HEK293 (cell line): ENCODE results near the gene PRR27.

Experiments
- KLF1 ChIP-seq: fragments of 450-650 bp; formaldehyde crosslinking; IDR thresholded peaks from 2 replicates; pipeline ENCODE4 v1.5.1; 2016; ENCODE audit warnings: missing biosample characterization, missing genetic modification characterization
- KLF16 ChIP-seq: fragments of 450-650 bp; formaldehyde crosslinking; IDR thresholded peaks from 2 replicates; pipeline ENCODE4 v1.5.1; 2017; ENCODE audit warnings: missing biosample characterization, missing genetic modification characterization
- MZF1 ChIP-seq: fragments of 450-650 bp; formaldehyde crosslinking; IDR thresholded peaks from 2 replicates; pipeline ENCODE4 v1.5.1; 2017; ENCODE audit warnings: missing biosample characterization, missing genetic modification characterization, borderline replicate concordance
- OSR2 ChIP-seq: fragments of 450-650 bp; formaldehyde crosslinking; IDR thresholded peaks from 2 replicates; pipeline ENCODE4 v1.5.1; 2016; ENCODE audit warnings: missing biosample characterization, missing genetic modification characterization
- ZBTB11 ChIP-seq: fragments of 450-650 bp; formaldehyde crosslinking; conservative IDR thresholded peaks from 2 replicates; pipeline ENCODE4 v1.5.1; 2016; ENCODE audit warnings: low read depth, missing biosample characterization, missing genetic modification characterization
- ZBTB20 ChIP-seq: fragments of 450-650 bp; formaldehyde crosslinking; IDR thresholded peaks from 2 replicates; pipeline ENCODE4 v1.5.1; 2016; ENCODE audit warnings: missing biosample characterization, missing genetic modification characterization
- ZIC2 ChIP-seq: fragments of 450-650 bp; formaldehyde crosslinking; IDR thresholded peaks from 2 replicates; pipeline ENCODE4 v1.5.1; 2016; ENCODE audit warnings: missing biosample characterization, missing genetic modification characterization
- ZNF133 ChIP-seq: fragments of 450-650 bp; formaldehyde crosslinking; IDR thresholded peaks from 2 replicates; pipeline ENCODE4 v1.5.1; 2016; ENCODE audit warnings: missing biosample characterization, missing genetic modification characterization
- ZNF184 ChIP-seq: fragments of 450-650 bp; IDR thresholded peaks from 2 replicates; pipeline ENCODE4 v1.5.1; 2018; ENCODE audit warnings: missing biosample characterization, mild to moderate bottlenecking, missing genetic modification characterization
- ZNF350 ChIP-seq: fragments of 450-650 bp; formaldehyde crosslinking; IDR thresholded peaks from 2 replicates; pipeline ENCODE4 v1.5.0; 2017; ENCODE audit warnings: missing biosample characterization, mild to moderate bottlenecking, missing genetic modification characterization
- ZNF394 ChIP-seq: fragments of 450-650 bp; formaldehyde crosslinking; IDR thresholded peaks from 2 replicates; pipeline ENCODE4 v1.5.1; 2016; ENCODE audit warnings: missing biosample characterization, missing genetic modification characterization, mild to moderate bottlenecking, moderate library complexity, borderline replicate concordance
- ZNF416 ChIP-seq: fragments of 450-650 bp; formaldehyde crosslinking; IDR thresholded peaks from 2 replicates; pipeline ENCODE4 v1.5.1; 2016; ENCODE audit warnings: missing biosample characterization, missing genetic modification characterization
- ZNF433 ChIP-seq: fragments of 450-650 bp; formaldehyde crosslinking; IDR thresholded peaks from 2 replicates; pipeline ENCODE4 v1.5.1; 2016; ENCODE audit warnings: missing biosample characterization, missing genetic modification characterization, low read depth
- ZNF449 ChIP-seq: fragments of 450-650 bp; formaldehyde crosslinking; IDR thresholded peaks from 2 replicates; pipeline ENCODE4 v1.5.1; 2017; ENCODE audit warnings: missing biosample characterization, mild to moderate bottlenecking, missing genetic modification characterization, moderate library complexity
- ZNF473 ChIP-seq: fragments of 450-650 bp; formaldehyde crosslinking; IDR thresholded peaks from 2 replicates; pipeline ENCODE4 v1.5.1; 2017; ENCODE audit warnings: missing biosample characterization, missing genetic modification characterization
- ZNF501 ChIP-seq: fragments of 450-650 bp; formaldehyde crosslinking; IDR thresholded peaks from 2 replicates; pipeline ENCODE4 v1.5.1; 2016; ENCODE audit warnings: missing biosample characterization, missing genetic modification characterization
- ZNF623 ChIP-seq: fragments of 450-650 bp; formaldehyde crosslinking; IDR thresholded peaks from 2 replicates; pipeline ENCODE4 v1.5.1; 2016; ENCODE audit warnings: missing biosample characterization, missing genetic modification characterization
- ZNF654 ChIP-seq: fragments of 450-650 bp; formaldehyde crosslinking; IDR thresholded peaks from 2 replicates; pipeline ENCODE4 v1.5.1; 2016; ENCODE audit warnings: low read depth, missing biosample characterization, missing genetic modification characterization
- ZNF677 ChIP-seq: fragments of 450-650 bp; IDR thresholded peaks from 2 replicates; pipeline ENCODE4 v1.5.0; 2018; ENCODE audit warnings: missing biosample characterization, mild to moderate bottlenecking, missing genetic modification characterization, moderate library complexity
- ZXDB ChIP-seq: fragments of 450-650 bp; formaldehyde crosslinking; IDR thresholded peaks from 2 replicates; pipeline ENCODE4 v1.5.1; 2016; ENCODE audit warnings: missing biosample characterization, missing genetic modification characterization
- TF ChIP-seq, protein P1 (sequence below): fragments of 450-650 bp; IDR thresholded peaks from 2 replicates; pipeline ENCODE4 v1.5.1; 2018; ENCODE audit warnings: missing biosample characterization, missing genetic modification characterization
- TF ChIP-seq, protein P2 (sequence below): fragments of 450-650 bp; formaldehyde crosslinking; IDR thresholded peaks from 2 replicates; pipeline ENCODE4 v1.5.1; 2016; ENCODE audit warnings: missing biosample characterization, missing genetic modification characterization
- TF ChIP-seq, protein P3 (sequence below): fragments of 450-650 bp; formaldehyde crosslinking; IDR thresholded peaks from 2 replicates; pipeline ENCODE4 v1.5.1; 2016; ENCODE audit warnings: missing biosample characterization, missing genetic modification characterization, borderline replicate concordance

Gene PRR27

GRCh38 chr4:70152088-70152487, 1.9 kb upstream of the PRR27 start (continued):
- TF ChIP-seq ZIC2 (tag by site-specific recombination) (no peak), OSR2 (tag by site-specific recombination) (no peak), ZBTB20 (tag by site-specific recombination) (no peak), ZNF473 (tag by site-specific recombination) (no peak), ZXDB (tag by site-specific recombination) (no peak), ZNF623 (tag by site-specific recombination) (peak; percentile 63), ZNF350 (tag by site-specific recombination) (no peak), KLF1 (tag by site-specific recombination) (no peak), KLF16 (tag by site-specific recombination) (no peak), ZNF394 (tag by site-specific recombination) (peak; percentile 78; the same call in 1 of the 2 replicates), ZBTB11 (tag by site-specific recombination) (peak; percentile 60), ZNF677 (tag by site-specific recombination) (no peak), ZNF433 (tag by site-specific recombination) (0 out of 2 replicates have a peak, but pooled peaks have one; percentile 48), ZNF184 (tag by site-specific recombination) (no peak), MZF1 (no peak), ZNF133 (tag by site-specific recombination) (no peak), ZNF654 (peak; percentile 32; the same call in 1 of the 2 replicates), ZNF449 (no peak), ZNF501 (no peak), ZNF416 (no peak)
- TF ChIP-seq, protein P1, sequence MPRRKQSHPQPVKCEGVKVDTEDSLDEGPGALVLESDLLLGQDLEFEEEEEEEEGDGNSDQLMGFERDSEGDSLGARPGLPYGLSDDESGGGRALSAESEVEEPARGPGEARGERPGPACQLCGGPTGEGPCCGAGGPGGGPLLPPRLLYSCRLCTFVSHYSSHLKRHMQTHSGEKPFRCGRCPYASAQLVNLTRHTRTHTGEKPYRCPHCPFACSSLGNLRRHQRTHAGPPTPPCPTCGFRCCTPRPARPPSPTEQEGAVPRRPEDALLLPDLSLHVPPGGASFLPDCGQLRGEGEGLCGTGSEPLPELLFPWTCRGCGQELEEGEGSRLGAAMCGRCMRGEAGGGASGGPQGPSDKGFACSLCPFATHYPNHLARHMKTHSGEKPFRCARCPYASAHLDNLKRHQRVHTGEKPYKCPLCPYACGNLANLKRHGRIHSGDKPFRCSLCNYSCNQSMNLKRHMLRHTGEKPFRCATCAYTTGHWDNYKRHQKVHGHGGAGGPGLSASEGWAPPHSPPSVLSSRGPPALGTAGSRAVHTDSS (tag by site-specific recombination), result no peak
- TF ChIP-seq, protein P2, sequence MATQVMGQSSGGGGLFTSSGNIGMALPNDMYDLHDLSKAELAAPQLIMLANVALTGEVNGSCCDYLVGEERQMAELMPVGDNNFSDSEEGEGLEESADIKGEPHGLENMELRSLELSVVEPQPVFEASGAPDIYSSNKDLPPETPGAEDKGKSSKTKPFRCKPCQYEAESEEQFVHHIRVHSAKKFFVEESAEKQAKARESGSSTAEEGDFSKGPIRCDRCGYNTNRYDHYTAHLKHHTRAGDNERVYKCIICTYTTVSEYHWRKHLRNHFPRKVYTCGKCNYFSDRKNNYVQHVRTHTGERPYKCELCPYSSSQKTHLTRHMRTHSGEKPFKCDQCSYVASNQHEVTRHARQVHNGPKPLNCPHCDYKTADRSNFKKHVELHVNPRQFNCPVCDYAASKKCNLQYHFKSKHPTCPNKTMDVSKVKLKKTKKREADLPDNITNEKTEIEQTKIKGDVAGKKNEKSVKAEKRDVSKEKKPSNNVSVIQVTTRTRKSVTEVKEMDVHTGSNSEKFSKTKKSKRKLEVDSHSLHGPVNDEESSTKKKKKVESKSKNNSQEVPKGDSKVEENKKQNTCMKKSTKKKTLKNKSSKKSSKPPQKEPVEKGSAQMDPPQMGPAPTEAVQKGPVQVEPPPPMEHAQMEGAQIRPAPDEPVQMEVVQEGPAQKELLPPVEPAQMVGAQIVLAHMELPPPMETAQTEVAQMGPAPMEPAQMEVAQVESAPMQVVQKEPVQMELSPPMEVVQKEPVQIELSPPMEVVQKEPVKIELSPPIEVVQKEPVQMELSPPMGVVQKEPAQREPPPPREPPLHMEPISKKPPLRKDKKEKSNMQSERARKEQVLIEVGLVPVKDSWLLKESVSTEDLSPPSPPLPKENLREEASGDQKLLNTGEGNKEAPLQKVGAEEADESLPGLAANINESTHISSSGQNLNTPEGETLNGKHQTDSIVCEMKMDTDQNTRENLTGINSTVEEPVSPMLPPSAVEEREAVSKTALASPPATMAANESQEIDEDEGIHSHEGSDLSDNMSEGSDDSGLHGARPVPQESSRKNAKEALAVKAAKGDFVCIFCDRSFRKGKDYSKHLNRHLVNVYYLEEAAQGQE (tag by site-specific recombination), result peak; percentile 54; the same call in 1 of the 2 replicates
- TF ChIP-seq, protein P3, sequence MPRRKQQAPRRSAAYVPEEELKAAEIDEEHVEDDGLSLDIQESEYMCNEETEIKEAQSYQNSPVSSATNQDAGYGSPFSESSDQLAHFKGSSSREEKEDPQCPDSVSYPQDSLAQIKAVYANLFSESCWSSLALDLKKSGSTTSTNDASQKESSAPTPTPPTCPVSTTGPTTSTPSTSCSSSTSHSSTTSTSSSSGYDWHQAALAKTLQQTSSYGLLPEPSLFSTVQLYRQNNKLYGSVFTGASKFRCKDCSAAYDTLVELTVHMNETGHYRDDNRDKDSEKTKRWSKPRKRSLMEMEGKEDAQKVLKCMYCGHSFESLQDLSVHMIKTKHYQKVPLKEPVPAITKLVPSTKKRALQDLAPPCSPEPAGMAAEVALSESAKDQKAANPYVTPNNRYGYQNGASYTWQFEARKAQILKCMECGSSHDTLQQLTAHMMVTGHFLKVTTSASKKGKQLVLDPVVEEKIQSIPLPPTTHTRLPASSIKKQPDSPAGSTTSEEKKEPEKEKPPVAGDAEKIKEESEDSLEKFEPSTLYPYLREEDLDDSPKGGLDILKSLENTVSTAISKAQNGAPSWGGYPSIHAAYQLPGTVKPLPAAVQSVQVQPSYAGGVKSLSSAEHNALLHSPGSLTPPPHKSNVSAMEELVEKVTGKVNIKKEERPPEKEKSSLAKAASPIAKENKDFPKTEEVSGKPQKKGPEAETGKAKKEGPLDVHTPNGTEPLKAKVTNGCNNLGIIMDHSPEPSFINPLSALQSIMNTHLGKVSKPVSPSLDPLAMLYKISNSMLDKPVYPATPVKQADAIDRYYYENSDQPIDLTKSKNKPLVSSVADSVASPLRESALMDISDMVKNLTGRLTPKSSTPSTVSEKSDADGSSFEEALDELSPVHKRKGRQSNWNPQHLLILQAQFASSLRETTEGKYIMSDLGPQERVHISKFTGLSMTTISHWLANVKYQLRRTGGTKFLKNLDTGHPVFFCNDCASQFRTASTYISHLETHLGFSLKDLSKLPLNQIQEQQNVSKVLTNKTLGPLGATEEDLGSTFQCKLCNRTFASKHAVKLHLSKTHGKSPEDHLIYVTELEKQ (tag by site-specific recombination), result no peak
